ENCODE measurements around the gene ZNF599. TPM values are rescaled to one million over a fixed set of nuclear protein-coding genes. Genes with fewer than 3 reads are reported as not detected.

The ZNF599 gene
- total RNA-seq, 1 experiment from 2014 or later: 2.2 TPM

GRCh38 chr19:34787059-34787824, 14.2 kb upstream of the ZNF599 start (continued):
- no peak for TF ChIP-seq CTCF (IDR thresholded peaks at IDR 0.05 in 2 of 3, conservative IDR thresholded peaks at IDR 0.05 in 1 of 3; ENCODE audit: borderline replicate concordance in 1 of 3, insufficient read depth in 1 of 3, low read depth in 2 of 3, low read length in 2 of 3)
- TF ChIP-seq ATF3 (IDR thresholded peaks at IDR 0.05): no peak
- TF ChIP-seq MAX (IDR thresholded peaks at IDR 0.05): no peak
- TF ChIP-seq SIN3A (IDR thresholded peaks at IDR 0.05; ENCODE audit: low read depth): no peak

GRCh38 chr19:34786236-34786635, 13.2 kb upstream of the ZNF599 start:
- no peak overlapping the region for H3K27ac ChIP-seq (ENCODE audit: low read depth, low read length)
- no peaks in the 10 kb centered on the region for H3K4me1 ChIP-seq (ENCODE audit: control insufficient read depth in 1 of 2, insufficient read depth in 2 of 2, low read length in 2 of 2)
- no peak overlapping the region for H3K4me3 ChIP-seq (replicated peaks in 1 of 2; ENCODE audit: low read depth in 1 of 2, low read length in 2 of 2)
- no peaks in the 10 kb centered on the region for H3K27me3 ChIP-seq (ENCODE audit: insufficient read depth, low read length)
- H2AFZ ChIP-seq (ENCODE audit: low read depth, low read length, poor library complexity, severe bottlenecking): no peak overlapping the region
- ChIA-PET CTCF (no interaction called here), RAD21 (ENCODE audit: low non-redundant PET in 1 of 2, low total read pairs in 2 of 2, uncharacterized antibody in 2 of 2, unreplicated experiment in 2 of 2) (no interaction called here), POLR2A (no interaction called here)
- H3K79me2 ChIP-seq (ENCODE audit: insufficient read depth, low read length): no peaks in the 10 kb centered on the region
- ATAC-seq: no peak
- intact Hi-C loops (cut with micrococcal nuclease): no loop called here
- H3K4me2 ChIP-seq (ENCODE audit: low read length): no peak overlapping the region
- no peaks in the 10 kb centered on the region for H3K9me2 ChIP-seq (ENCODE audit: insufficient read depth)
- no peaks in the 10 kb centered on the region for H4K20me1 ChIP-seq (ENCODE audit: insufficient read depth)
- no peak for DNase-seq (ENCODE audit: low read depth, low spot score)
- H3K9ac ChIP-seq (ENCODE audit: low read length): no peak overlapping the region
- BruUV-seq (replicated peaks): no TSS peak
- H3K9me3 ChIP-seq (ENCODE audit: control insufficient read depth in 1 of 2, insufficient read depth in 1 of 2, low read depth in 1 of 2, low read length in 2 of 2): peaks cover 4 to 12% of the 10 kb centered on the region in 2 experiments; a peak in 1 of 4 replicates
- H3K36me3 ChIP-seq (ENCODE audit: control insufficient read depth in 1 of 2, insufficient read depth in 2 of 2, low read length in 2 of 2): no peaks in the 10 kb centered on the region
- TF ChIP-seq SRF (IDR thresholded peaks at IDR 0.05; ENCODE audit: low read depth) (no peak), POLR2AphosphoS5 (IDR thresholded peaks at IDR 0.05; ENCODE audit: low read depth, low read length) (no peak), MAX (IDR thresholded peaks at IDR 0.05) (no peak), YY1 (IDR thresholded peaks at IDR 0.05; ENCODE audit: extremely low read depth, insufficient replicate concordance, low read depth, low read length) (no peak), POLR2A (IDR thresholded peaks at IDR 0.05; ENCODE audit: borderline replicate concordance, extremely low read depth, insufficient read depth, insufficient read length) (no peak), EZH2 (IDR thresholded peaks at IDR 0.05) (no peak), CBX3 (IDR thresholded peaks at IDR 0.05; ENCODE audit: low read depth) (no peak), FOSL1 (IDR thresholded peaks at IDR 0.05; ENCODE audit: low read depth) (no peak), RAD21 (IDR thresholded peaks at IDR 0.05; ENCODE audit: low read depth) (no peak), ATF3 (IDR thresholded peaks at IDR 0.05) (no peak), ELF1 (IDR thresholded peaks at IDR 0.05; ENCODE audit: borderline replicate concordance, low read depth) (no peak), ZBTB33 (IDR thresholded peaks at IDR 0.05; ENCODE audit: extremely low read depth, insufficient replicate concordance, low read length) (no peak), REST (IDR thresholded peaks at IDR 0.05; ENCODE audit: low read depth) (no peak)
